H1 (cell line): ENCODE data around the gene TOPORS. TPM values are rescaled to one million over a fixed set of nuclear protein-coding genes. Genes with fewer than 3 reads are reported as not detected.

Source experiments
- GABPA ChIP-seq: IDR thresholded peaks from 2 replicates; pipeline ENCODE4 v1.6.1; 2011; ENCODE audit warnings: mild to moderate bottlenecking, low read length, moderate library complexity, borderline replicate concordance; ENCODE audit not compliant: insufficient read depth
- TAF7 ChIP-seq: optimal IDR thresholded peaks from 2 replicates; pipeline ENCODE3; 2011; ENCODE audit warnings: low read depth, mild to moderate bottlenecking, inconsistent platforms, low read length, moderate library complexity, borderline replicate concordance
- polyA plus RNA-seq, 7 experiments: library from polyadenylated mRNA; depleted of rRNA in 3 of 7; stranded (reverse) in 5 of 7; unstranded in 2 of 7; fragments of >200 nt in 5 of 7; fragments of 200-250 nt in 2 of 7; gene quantifications; 1 replicate in 5 of 7; 2 replicates in 1 of 7; 4 replicates in 1 of 7; pipeline versions ENCODE4 v1.2.1 to v1.2.3, GENCODE V29; 2011 to 2013; ENCODE audit warnings: missing spikeins in 2 of 7, mixed read lengths in 2 of 7
- total RNA-seq: library from RNA; stranded (reverse); fragmentation: NEBNext Ultra II Directional; extraction: Animal tissue kit (Norgen Biotek cat#: 25700); gene quantifications from 2 replicates; pipeline ENCODE4 v1.2.1, GENCODE V29; 2021

The TOPORS gene
- total and polyA plus RNA-seq, 2 of the 8 experiments (the other 6 are each of a cell fraction or from before 2014, with no cell fraction given) = 10.3 to 30.7 TPM

GRCh38 chr9:32502464-32502863 lies 49.9 kb downstream of the TOPORS start (continued):
- no peak for TF ChIP-seq TAF7
- no peak for TF ChIP-seq GABPA
- TF ChIP-seq, all 59 proteins: peak for 0
